Endothelial cell of umbilical vein (primary cell): ENCODE results near the gene USP48. TPM values are rescaled to one million over a fixed set of nuclear protein-coding genes. Genes with fewer than 3 reads are reported as not detected.

Source experiments
- BruUV-seq: library from RNA; stranded (reverse); fragments of 400-500 nt; replicated peaks from 2 replicates; lab custom pipeline; 2021; lab: Mats Ljungman, UMichigan
- CTCF ChIA-PET: fragments of 300-600, 350-600 bp; sonication (Branson Sonifier 250); formaldehyde crosslinking; loops from one replicate; lab custom pipeline; 2021; ENCODE audit warnings: antibody characterized with exemption, inconsistent platforms; lab: Charles Lee
- POLR2A ChIA-PET: fragments of 300-600, 350-600 bp; sonication (Branson Sonifier 250); formaldehyde crosslinking; loops from one replicate; lab custom pipeline; 2021; ENCODE audit warnings: antibody characterized with exemption, inconsistent platforms; lab: Charles Lee
- DNase-seq: peaks from one replicate; pipeline ENCODE4 v3.0.0-alpha.2; 2011; ENCODE audit warnings: low read depth, low spot score
- FAIRE-seq: peaks from 2 replicates; lab custom pipeline; 2011; peaks lifted over from hg19 to GRCh38; lab: Jason Lieb, UNC
- H2AFZ ChIP-seq: 2 replicates; pipeline ENCODE4 v1.6.0; 2012; ENCODE audit warnings: low read depth, low read length, control low read depth, inconsistent platforms
- H3K27ac ChIP-seq: 2 replicates; pipeline ENCODE4 v1.5.1; 2011; ENCODE audit warnings: low read depth, mild to moderate bottlenecking, control low read depth, low read length, moderate library complexity; ENCODE audit not compliant: insufficient read depth
- H3K27me3 ChIP-seq, 2 experiments: 2 replicates each; pipeline versions ENCODE4 v1.6.0 to v1.6.1; 2011; ENCODE audit warnings: low read length in 2 of 2, mixed read lengths in 1 of 2; ENCODE audit not compliant: control insufficient read depth in 2 of 2, insufficient read depth in 2 of 2
- H3K36me3 ChIP-seq, 2 experiments: 2 replicates in 1 of 2; 3 replicates in 1 of 2; pipeline ENCODE4 v1.5.1; 2011; ENCODE audit warnings: low read length in 2 of 2, mild to moderate bottlenecking in 1 of 2, moderate library complexity in 1 of 2; ENCODE audit not compliant: control insufficient read depth in 2 of 2, insufficient read depth in 2 of 2; ENCODE audit errors: extremely low read depth in 1 of 2
- H3K4me1 ChIP-seq: 3 replicates; pipeline ENCODE4 v1.5.1; 2011; ENCODE audit warnings: mild to moderate bottlenecking, low read length; ENCODE audit not compliant: control insufficient read depth, insufficient read depth; ENCODE audit errors: extremely low read depth
- H3K4me2 ChIP-seq: 2 replicates; pipeline ENCODE4 v1.6.1; 2011; ENCODE audit warnings: low read length, control low read depth, mixed read lengths; ENCODE audit not compliant: insufficient read depth
- H3K4me3 ChIP-seq, 3 experiments: fragments of 200-600 bp in 1 of 3; sonication (generic), shearing (Covaris generic) in 1 of 3; replicated peaks in 1 of 3; 2 replicates each; pipeline ENCODE4 v1.5.1; 2011 to 2016; ENCODE audit warnings: control low read depth in 3 of 3, low read length in 3 of 3, mild to moderate bottlenecking in 2 of 3, inconsistent platforms in 1 of 3, low read depth in 1 of 3, moderate library complexity in 1 of 3; ENCODE audit not compliant: insufficient read depth in 1 of 3
- H3K79me2 ChIP-seq: 2 replicates; pipeline ENCODE4 v1.6.0; 2012; ENCODE audit warnings: low read length, inconsistent platforms; ENCODE audit not compliant: control insufficient read depth, insufficient read depth
- H3K9ac ChIP-seq: replicated peaks from 2 replicates; pipeline ENCODE3; 2011; ENCODE audit warnings: low read length, control low read depth; ENCODE audit not compliant: insufficient read depth; ENCODE audit errors: extremely low read depth
- H3K9me1 ChIP-seq: replicated peaks from 3 replicates; pipeline ENCODE4 v1.6.0; 2011; ENCODE audit warnings: mild to moderate bottlenecking, low read length; ENCODE audit not compliant: control insufficient read depth, insufficient read depth; ENCODE audit errors: extremely low read depth
- H3K9me3 ChIP-seq: replicated peaks from 2 replicates; pipeline ENCODE4 v1.5.1; 2012; ENCODE audit warnings: low read length, inconsistent platforms; ENCODE audit not compliant: control insufficient read depth, insufficient read depth
- H4K20me1 ChIP-seq: replicated peaks from 2 replicates; pipeline ENCODE3; 2011; ENCODE audit warnings: mild to moderate bottlenecking, low read length; ENCODE audit not compliant: control insufficient read depth, insufficient read depth; ENCODE audit errors: extremely low read depth
- EZH2 ChIP-seq: IDR thresholded peaks from 2 replicates; pipeline ENCODE4 v1.6.1; 2012; ENCODE audit warnings: borderline replicate concordance, low read depth, mild to moderate bottlenecking, moderate library complexity, low read length, inconsistent platforms; ENCODE audit not compliant: severe bottlenecking
- FOS ChIP-seq: IDR thresholded peaks from 2 replicates; pipeline ENCODE4 v1.6.1; 2011; ENCODE audit warnings: mild to moderate bottlenecking, low read length, moderate library complexity, borderline replicate concordance; ENCODE audit not compliant: insufficient read depth
- GATA2 ChIP-seq: IDR thresholded peaks from 2 replicates; pipeline ENCODE4 v1.7.0; 2011; ENCODE audit warnings: low read depth, mild to moderate bottlenecking, moderate library complexity, mixed read lengths, low read length; ENCODE audit not compliant: insufficient read length, insufficient read depth
- JUN ChIP-seq: IDR thresholded peaks from 2 replicates; pipeline ENCODE4 v1.6.1; 2011; ENCODE audit warnings: borderline replicate concordance, low read depth; ENCODE audit not compliant: insufficient read length, insufficient read depth
- MYC ChIP-seq: IDR thresholded peaks from one replicate; pipeline ENCODE4 v1.6.1; 2011; ENCODE audit warnings: mild to moderate bottlenecking, low read depth, low read length
- POLR2A ChIP-seq: IDR thresholded peaks from 2 replicates; pipeline ENCODE4 v1.6.1; 2012; ENCODE audit warnings: low read depth, mild to moderate bottlenecking, control low read depth, low read length
- POLR2AphosphoS5 ChIP-seq: IDR thresholded peaks from 2 replicates; pipeline ENCODE4 v1.6.1; 2012; ENCODE audit warnings: low read depth, mild to moderate bottlenecking, control low read depth, low read length, moderate library complexity; ENCODE audit not compliant: insufficient read depth
- dilution Hi-C: fragments of 300-500 bp; cut with MboI; formaldehyde crosslinking; loops from one replicate; pipeline ENCODE4 v1.15.0; 2019; ENCODE audit warnings: low sequenced_read_pairs; ENCODE audit not compliant: extremely low pct_ligation_motif_present
- intact Hi-C: fragments of 100-400 bp; cut with micrococcal nuclease; formaldehyde crosslinking; loops from one replicate; pipeline ENCODE4 v1.10.0; 2022
- polyA plus RNA-seq, 4 experiments: library from polyadenylated mRNA; depleted of rRNA in 3 of 4; stranded (reverse) in 3 of 4; unstranded in 1 of 4; fragments of >200 nt; gene quantifications; 2 replicates each; pipeline versions ENCODE4 v1.2.1 to v1.2.3, GENCODE V29; 2011 to 2012; ENCODE audit warnings: missing spikeins in 1 of 4
- total RNA-seq: library from RNA; stranded (reverse); gene quantifications from 2 replicates; pipeline ENCODE4 v1.2.3, GENCODE V29; 2021
- TF ChIP-seq, protein P1 (sequence below): IDR thresholded peaks from 2 replicates; pipeline ENCODE4 v1.6.1; 2011; ENCODE audit not compliant: insufficient read depth, insufficient read length
- TF ChIP-seq, protein P2 (sequence below), 2 donors: IDR thresholded peaks; 1 replicate in 1 of 2; 2 replicates in 1 of 2; pipeline ENCODE4 v1.5.1; 2011; ENCODE audit warnings: low read length in 2 of 2, mild to moderate bottlenecking in 2 of 2, moderate library complexity in 2 of 2, control low read depth in 1 of 2, inconsistent platforms in 1 of 2, low read depth in 1 of 2; ENCODE audit not compliant: insufficient read depth in 1 of 2; ENCODE audit errors: extremely low read depth in 1 of 2

The USP48 gene
- total and polyA plus RNA-seq, 2 donors (not counting 3 experiments of a cell fraction or from before 2014, with no cell fraction given), result 27.2 to 149 TPM

GRCh38 chr1:21755067-21755466, 27.9 kb downstream of the USP48 start:
- no peak overlapping the region for H3K9ac ChIP-seq
- POLR2A ChIA-PET, result no interaction called here
- H3K4me1 ChIP-seq, result no peaks in the 10 kb centered on the region
- no peak overlapping the region for H3K27ac ChIP-seq
- TF ChIP-seq JUN, result no peak
- H3K27me3 ChIP-seq, result no peaks in the 10 kb centered on the region
- H3K79me2 ChIP-seq, result peaks cover 55% of the 10 kb centered on the region
- DNase-seq (no peak), FAIRE-seq (no peak)
- no peaks in the 10 kb centered on the region for H4K20me1 ChIP-seq
- H3K4me2 ChIP-seq, result no peak overlapping the region
- intact Hi-C loops (no loop called here), dilution Hi-C loops (no loop called here)
- no peaks in the 10 kb centered on the region for H3K9me1 ChIP-seq
- H3K36me3 ChIP-seq, result peaks cover 22 to 25% of the 10 kb centered on the region in 2 experiments
- no peak overlapping the region for H3K4me3 ChIP-seq
- CTCF ChIA-PET, result interaction anchor here (1.0 kb wide), 2 partner anchors 9 to 27 kb away, joined by 3 read pairs; no protein-coding TSS in a partner anchor
- H3K9me3 ChIP-seq, result no peaks in the 10 kb centered on the region
- BruUV-seq, result no TSS peak
- no peak overlapping the region for H2AFZ ChIP-seq

- Histone ChIP-seq H3K9me3 (no peaks in the 10 kb centered on the region), H3K9ac (no peak overlapping the region), H3K4me2 (no peak overlapping the region), H3K79me2 (peaks cover 53% of the 10 kb centered on the region), H3K27ac (no peak overlapping the region), H3K27me3 (no peaks in the 10 kb centered on the region), H2AFZ (no peak overlapping the region), H3K4me3 (no peak overlapping the region), H3K36me3 (peaks cover 23 to 25% of the 10 kb centered on the region in 2 experiments), H3K9me1 (no peaks in the 10 kb centered on the region), H3K4me1 (no peaks in the 10 kb centered on the region), H4K20me1 (no peaks in the 10 kb centered on the region)
- dilution Hi-C loops, result no loop called here
- BruUV-seq, result no TSS peak
- FAIRE-seq (no peak), DNase-seq (no peak)
- intact Hi-C loops, result no loop called here
- TF ChIP-seq, protein P1, sequence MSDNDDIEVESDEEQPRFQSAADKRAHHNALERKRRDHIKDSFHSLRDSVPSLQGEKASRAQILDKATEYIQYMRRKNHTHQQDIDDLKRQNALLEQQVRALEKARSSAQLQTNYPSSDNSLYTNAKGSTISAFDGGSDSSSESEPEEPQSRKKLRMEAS, result no peak
- TF ChIP-seq POLR2AphosphoS5 (no peak), MYC (no peak), EZH2 (no peak), FOS (no peak), GATA2 (no peak), POLR2A (no peak)
- TF ChIP-seq, protein P2, sequence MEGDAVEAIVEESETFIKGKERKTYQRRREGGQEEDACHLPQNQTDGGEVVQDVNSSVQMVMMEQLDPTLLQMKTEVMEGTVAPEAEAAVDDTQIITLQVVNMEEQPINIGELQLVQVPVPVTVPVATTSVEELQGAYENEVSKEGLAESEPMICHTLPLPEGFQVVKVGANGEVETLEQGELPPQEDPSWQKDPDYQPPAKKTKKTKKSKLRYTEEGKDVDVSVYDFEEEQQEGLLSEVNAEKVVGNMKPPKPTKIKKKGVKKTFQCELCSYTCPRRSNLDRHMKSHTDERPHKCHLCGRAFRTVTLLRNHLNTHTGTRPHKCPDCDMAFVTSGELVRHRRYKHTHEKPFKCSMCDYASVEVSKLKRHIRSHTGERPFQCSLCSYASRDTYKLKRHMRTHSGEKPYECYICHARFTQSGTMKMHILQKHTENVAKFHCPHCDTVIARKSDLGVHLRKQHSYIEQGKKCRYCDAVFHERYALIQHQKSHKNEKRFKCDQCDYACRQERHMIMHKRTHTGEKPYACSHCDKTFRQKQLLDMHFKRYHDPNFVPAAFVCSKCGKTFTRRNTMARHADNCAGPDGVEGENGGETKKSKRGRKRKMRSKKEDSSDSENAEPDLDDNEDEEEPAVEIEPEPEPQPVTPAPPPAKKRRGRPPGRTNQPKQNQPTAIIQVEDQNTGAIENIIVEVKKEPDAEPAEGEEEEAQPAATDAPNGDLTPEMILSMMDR (IDR thresholded peaks at IDR 0.05; ENCODE audit: extremely low read depth in 1 of 2, insufficient read depth in 1 of 2, low read depth in 1 of 2, low read length in 2 of 2), result no peak
- ChIA-PET CTCF (interaction anchor here (1.0 kb wide), 2 partner anchors 9 to 27 kb away, joined by 3 read pairs; no protein-coding TSS in a partner anchor), POLR2A (no interaction called here)
These were observed 28.4 kb downstream of the USP48 start for GRCh38 chr1:21754583-21754982.
